Liver (tissue), 9 donors: ENCODE results near the gene ZC3H6. TPM values are rescaled to one million over a fixed set of nuclear protein-coding genes. Genes with fewer than 3 reads are reported as not detected.

ENCODE experiments used
- DNase-seq: peaks from one replicate; pipeline ENCODE4 v3.0.0-alpha.2; 2017; ENCODE audit warnings: low spot score
- H3K27ac ChIP-seq, 2 donors: one replicate each; pipeline ENCODE4 v1.7.0; 2013; ENCODE audit warnings: inconsistent platforms in 2 of 2, low read length in 2 of 2, control low read depth in 1 of 2, low read depth in 1 of 2, mild to moderate bottlenecking in 1 of 2
- H3K27me3 ChIP-seq, 4 donors: one replicate each; pipeline versions ENCODE4 v1.6.1 to v1.7.0; 2013; ENCODE audit warnings: low read length in 3 of 4, inconsistent platforms in 1 of 4, mild to moderate bottlenecking in 1 of 4, moderate library complexity in 1 of 4; ENCODE audit not compliant: control insufficient read depth in 4 of 4, insufficient read depth in 4 of 4
- H3K36me3 ChIP-seq, 4 donors: one replicate each; pipeline versions ENCODE4 v1.6.1 to v1.7.0; 2013; ENCODE audit warnings: low read length in 3 of 4, mild to moderate bottlenecking in 3 of 4, low read depth in 1 of 4, moderate library complexity in 1 of 4; ENCODE audit not compliant: control insufficient read depth in 4 of 4, insufficient read depth in 3 of 4
- H3K4me1 ChIP-seq, 4 donors: one replicate each; pipeline versions ENCODE4 v1.6.1 to v1.7.0; 2013; ENCODE audit warnings: low read length in 3 of 4, mild to moderate bottlenecking in 3 of 4, moderate library complexity in 1 of 4; ENCODE audit not compliant: control insufficient read depth in 4 of 4, insufficient read depth in 4 of 4
- H3K4me3 ChIP-seq, 3 donors: one replicate each; pipeline versions ENCODE4 v1.6.1 to v1.7.0; 2013; ENCODE audit warnings: low read length in 3 of 3, control low read depth in 1 of 3, low read depth in 1 of 3, mild to moderate bottlenecking in 1 of 3
- H3K9ac ChIP-seq, 2 donors: one replicate each; pipeline ENCODE4 v1.7.0; 2013; ENCODE audit warnings: low read length in 2 of 2, mild to moderate bottlenecking in 2 of 2, moderate library complexity in 2 of 2, control low read depth in 1 of 2, low read depth in 1 of 2
- H3K9me3 ChIP-seq, 4 donors: one replicate each; pipeline versions ENCODE4 v1.6.1 to v1.7.0; 2013; ENCODE audit warnings: low read length in 3 of 4; ENCODE audit not compliant: control insufficient read depth in 4 of 4
- CTCF ChIP-seq: fragments of 150-350 bp; IDR thresholded peaks from 2 replicates; pipeline ENCODE4 v1.5.1; 2017; ENCODE audit warnings: improper control_type of control experiment, low read depth, low read length; ENCODE audit not compliant: missing input control
- FOXA1 ChIP-seq: IDR thresholded peaks from 2 replicates; pipeline ENCODE4 v1.6.1; 2016; ENCODE audit warnings: antibody characterized with exemption
- GABPA ChIP-seq, 2 donors: IDR thresholded peaks in 1 of 2; conservative IDR thresholded peaks in 1 of 2; 2 replicates each; pipeline ENCODE4 v1.6.1; 2016; ENCODE audit warnings: antibody characterized with exemption in 2 of 2, mild to moderate bottlenecking in 1 of 2, moderate library complexity in 1 of 2
- HNF4A ChIP-seq, 2 donors: conservative IDR thresholded peaks; 2 replicates each; pipeline ENCODE4 v1.6.1; 2016; ENCODE audit warnings: antibody characterized with exemption in 2 of 2, mild to moderate bottlenecking in 2 of 2
- JUND ChIP-seq, 2 donors: IDR thresholded peaks; 2 replicates each; pipeline ENCODE4 v1.6.1; 2016; ENCODE audit warnings: antibody characterized with exemption in 2 of 2
- REST ChIP-seq: IDR thresholded peaks from 2 replicates; pipeline ENCODE4 v1.6.1; 2016; ENCODE audit warnings: antibody characterized with exemption, mild to moderate bottlenecking
- RXRA ChIP-seq, 2 donors: IDR thresholded peaks; 2 replicates each; pipeline ENCODE4 v1.6.1; 2017 to 2018; ENCODE audit warnings: antibody characterized with exemption in 2 of 2, mild to moderate bottlenecking in 1 of 2
- SP1 ChIP-seq: IDR thresholded peaks from 2 replicates; pipeline ENCODE4 v1.6.1; 2018; ENCODE audit warnings: antibody characterized with exemption, mild to moderate bottlenecking
- TAF1 ChIP-seq: conservative IDR thresholded peaks from 2 replicates; pipeline ENCODE4 v1.6.1; 2016; ENCODE audit warnings: antibody characterized with exemption, mild to moderate bottlenecking
- YY1 ChIP-seq: IDR thresholded peaks from 2 replicates; pipeline ENCODE4 v1.6.1; 2016; ENCODE audit warnings: antibody characterized with exemption, mild to moderate bottlenecking
- ZBTB33 ChIP-seq: IDR thresholded peaks from 2 replicates; pipeline ENCODE4 v1.6.1; 2016; ENCODE audit warnings: antibody characterized with exemption
- WGBS: extraction: QIAGEN DNeasy Blood & Tissue Kit; methylation state at CpG from one replicate; pipeline ENCODE4 v1.1.7; 2013; 5-methylcytosine and 5-hydroxymethylcytosine counted together
- polyA plus RNA-seq, 2 donors: library from polyadenylated mRNA; stranded (reverse) in 1 of 2; unstranded in 1 of 2; fragments of 200-250 nt in 1 of 2; fragments of >200 nt in 1 of 2; fragmentation: Nextera tagmentation in 1 of 2; extraction: Ambion mirVana in 1 of 2; gene quantifications; one replicate each; pipeline versions ENCODE4 v1.2.1 to v1.2.3, GENCODE V29; 2013 to 2015
- total RNA-seq, 2 donors: library from RNA; depleted of rRNA; stranded (reverse); fragments of >200 nt; gene quantifications; one replicate each; pipeline ENCODE4 v1.2.3, GENCODE V29; 2014
- donor health status: healthy.
- donor health status: healthy.
- donor health status: healthy.
- donor health status: healthy.
- donor health status: healthy.

The ZC3H6 gene
- total and polyA plus RNA-seq, 4 donors = 0.32 to 5.8 (median 2.3) TPM

- Histone ChIP-seq H3K4me1 (no peaks in the 10 kb centered on the region), H3K27ac (no peak overlapping the region), H3K36me3 (peaks cover 1 to 6% (median 2%) of the 10 kb centered on the region in 4 donors), H3K9ac (no peak overlapping the region), H3K27me3 (no peaks in the 10 kb centered on the region), H3K9me3 (no peaks in the 10 kb centered on the region), H3K4me3 (no peak overlapping the region)
- no peak for DNase-seq
- 96% methylated on average over 1 of the region's 1 CpG for WGBS
- no peak for TF ChIP-seq REST
- no peak for TF ChIP-seq YY1
- no peak for TF ChIP-seq HNF4A (conservative IDR thresholded peaks at IDR 0.05)
- TF ChIP-seq TAF1 = no peak
- no peak for TF ChIP-seq CTCF
These were observed 35.5 kb upstream of the ZC3H6 start for GRCh38 chr2:112239862-112240261.

GRCh38 chr2:112242384-112242783 lies 33.0 kb upstream of the ZC3H6 start:
- no peaks in the 10 kb centered on the region for H3K9me3 ChIP-seq
- peaks cover 0 to 12% (median 4%) of the 10 kb centered on the region in 4 donors for H3K36me3 ChIP-seq
- no peaks in the 10 kb centered on the region for H3K27me3 ChIP-seq
- no peak for DNase-seq
- 93% methylated on average over 3 of the region's 3 CpGs for WGBS
- TF ChIP-seq GABPA (IDR thresholded peaks at IDR 0.05 in 1 of 2, conservative IDR thresholded peaks at IDR 0.05 in 1 of 2) (no peak), HNF4A (conservative IDR thresholded peaks at IDR 0.05) (no peak), SP1 (no peak), ZBTB33 (no peak), CTCF (no peak), TAF1 (no peak), FOXA1 (no peak), RXRA (IDR thresholded peaks at IDR 0.05) (no peak), JUND (IDR thresholded peaks at IDR 0.05) (no peak)
- no peak overlapping the region for H3K27ac ChIP-seq
- H3K4me3 ChIP-seq = no peak overlapping the region
- no peak overlapping the region for H3K9ac ChIP-seq
- H3K4me1 ChIP-seq = no peaks in the 10 kb centered on the region
